HG03342 (cell line): ENCODE results near the gene NAE1.
"Not testable (repeated sequence)": the region's sequence is repeated elsewhere in the genome, so short reads cannot be mapped to it uniquely, and the experiment has no call there.

ENCODE experiments used
- ATAC-seq: cut with Tn5 transposase; IDR thresholded peaks from one replicate; pipeline ENCODE4 v1.9.1; 2021; ENCODE audit warnings: mild to moderate bottlenecking, moderate library complexity; ENCODE audit not compliant: unreplicated experiment

The NAE1 gene

DNA sequence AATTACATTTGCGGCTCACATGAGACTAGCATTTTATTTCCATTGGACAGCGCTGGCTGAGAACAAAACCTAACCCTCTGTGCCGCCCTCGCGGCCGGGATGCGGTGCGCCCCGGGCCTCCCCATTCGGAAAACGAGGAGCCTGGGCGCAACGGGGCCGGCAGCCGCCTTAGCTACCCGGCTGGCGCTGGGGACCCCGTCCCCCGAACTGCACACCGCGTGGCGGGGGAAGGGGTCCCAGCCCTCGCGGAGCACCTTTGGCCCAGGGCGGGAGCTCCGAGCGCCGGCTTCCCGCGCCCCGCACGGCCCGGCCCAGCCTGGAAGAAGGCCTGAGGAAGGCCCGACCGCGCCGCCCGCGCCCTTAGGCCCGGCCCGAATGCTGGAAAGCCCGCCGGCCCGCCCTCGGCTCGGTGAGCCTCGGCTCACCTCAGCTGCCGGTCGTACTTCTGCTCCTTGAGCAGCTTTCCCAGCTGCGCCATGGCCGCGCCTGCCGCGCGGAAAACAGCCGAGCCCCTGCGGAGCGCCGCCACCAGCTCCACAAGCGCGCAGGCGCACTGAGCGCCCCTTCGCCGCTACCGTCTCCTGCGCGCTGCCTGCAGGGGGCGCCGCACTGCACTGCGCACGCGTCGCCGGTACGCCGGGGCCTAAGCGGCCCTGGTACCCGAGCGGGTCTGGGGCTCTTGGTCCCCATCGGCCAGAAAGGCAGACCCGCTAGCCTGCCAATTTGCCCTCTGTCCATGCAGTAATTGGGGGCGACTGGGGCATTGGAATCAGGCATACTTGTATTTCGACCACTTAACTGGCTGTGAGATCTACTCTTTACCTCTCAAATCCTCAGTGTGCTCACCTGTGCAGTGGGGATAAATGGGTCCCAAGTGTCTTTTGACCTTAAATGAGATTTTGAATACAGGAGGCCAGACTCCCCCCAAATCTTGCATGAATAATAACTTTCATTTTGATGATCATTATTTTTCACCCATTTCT, at the start of gene NAE1:
Gene NAE1, minus strand, starts transcription at position 555 of the 983 bp plus-strand sequence. Its CDS starts 77 bp downstream, at position 478.
- ATAC-seq, result peak; percentile 90

DNA sequence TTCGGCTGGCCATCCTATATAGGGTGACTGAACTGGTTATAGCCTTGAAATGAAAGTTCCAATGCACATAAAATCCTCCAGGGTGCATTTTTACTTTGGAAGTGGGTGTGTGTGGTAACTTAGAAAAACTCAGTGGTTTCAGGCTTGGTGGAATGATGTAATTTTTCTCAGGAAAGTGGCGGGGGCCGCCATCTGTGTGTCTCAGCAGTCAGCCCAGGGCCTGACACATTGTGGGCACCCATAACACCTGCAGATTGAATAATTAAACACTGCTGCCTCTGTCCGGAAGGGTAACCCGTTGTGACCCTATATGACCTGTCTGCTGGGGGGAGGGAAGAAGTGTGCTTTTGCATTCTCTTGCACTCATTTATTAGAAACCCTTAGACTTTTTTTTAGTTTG, 47.3 kb upstream of the NAE1 start:
- ATAC-seq, result no peak

DNA sequence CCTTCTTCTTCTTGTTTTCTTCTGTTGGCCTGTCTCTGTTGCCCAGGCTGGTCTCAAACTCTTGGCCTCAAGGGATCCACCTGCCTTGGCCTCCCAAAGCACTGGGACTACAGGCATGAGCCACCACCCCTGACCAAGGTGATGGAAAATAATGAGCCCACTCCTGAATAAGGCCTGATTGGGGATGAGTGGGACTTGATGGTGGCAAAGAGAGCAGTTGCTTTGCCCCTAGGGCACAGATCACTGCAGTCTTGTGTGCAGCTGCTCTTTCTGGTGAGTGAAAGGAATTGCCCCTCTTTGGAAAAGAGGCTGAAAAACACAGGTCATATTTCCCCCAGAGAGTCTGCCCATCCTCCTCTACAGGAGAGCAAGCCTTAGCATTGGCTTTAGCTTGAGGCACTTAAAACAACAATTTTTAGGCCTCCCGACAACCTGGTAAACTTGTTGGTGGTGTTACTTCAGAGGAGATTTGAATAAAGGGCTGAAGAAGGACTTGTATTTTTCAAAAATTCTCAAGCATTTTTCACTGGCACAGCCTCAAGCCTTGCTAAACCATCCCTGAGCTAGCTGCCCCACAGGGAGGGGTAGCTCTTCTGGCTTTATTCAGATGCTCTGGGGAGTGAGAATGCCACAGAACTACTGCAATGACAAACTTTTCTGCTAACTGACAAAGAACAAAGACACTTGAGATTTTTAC, 43.5 kb upstream of the NAE1 start:
- no peak for ATAC-seq

DNA sequence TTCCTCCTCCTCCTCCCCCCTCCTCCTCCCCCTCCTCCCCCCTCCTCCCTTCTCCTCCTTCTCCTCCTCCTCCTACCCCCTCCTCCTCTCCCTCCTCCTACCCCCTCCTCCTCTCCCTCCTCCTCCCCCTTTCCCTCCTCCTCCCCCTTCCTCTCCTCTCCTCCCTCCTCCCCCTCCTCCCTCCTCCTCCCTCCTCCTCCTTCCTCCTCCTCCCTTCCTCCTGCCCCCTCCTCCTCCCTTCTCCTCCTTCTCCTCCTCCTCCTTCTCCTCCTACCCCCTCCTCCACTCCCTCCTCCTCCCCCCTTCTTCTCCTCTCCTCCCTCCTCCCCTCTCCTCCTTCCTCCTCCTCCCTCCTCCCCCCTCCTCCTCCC, 42.9 kb upstream of the NAE1 start:
- no peak for ATAC-seq

DNA sequence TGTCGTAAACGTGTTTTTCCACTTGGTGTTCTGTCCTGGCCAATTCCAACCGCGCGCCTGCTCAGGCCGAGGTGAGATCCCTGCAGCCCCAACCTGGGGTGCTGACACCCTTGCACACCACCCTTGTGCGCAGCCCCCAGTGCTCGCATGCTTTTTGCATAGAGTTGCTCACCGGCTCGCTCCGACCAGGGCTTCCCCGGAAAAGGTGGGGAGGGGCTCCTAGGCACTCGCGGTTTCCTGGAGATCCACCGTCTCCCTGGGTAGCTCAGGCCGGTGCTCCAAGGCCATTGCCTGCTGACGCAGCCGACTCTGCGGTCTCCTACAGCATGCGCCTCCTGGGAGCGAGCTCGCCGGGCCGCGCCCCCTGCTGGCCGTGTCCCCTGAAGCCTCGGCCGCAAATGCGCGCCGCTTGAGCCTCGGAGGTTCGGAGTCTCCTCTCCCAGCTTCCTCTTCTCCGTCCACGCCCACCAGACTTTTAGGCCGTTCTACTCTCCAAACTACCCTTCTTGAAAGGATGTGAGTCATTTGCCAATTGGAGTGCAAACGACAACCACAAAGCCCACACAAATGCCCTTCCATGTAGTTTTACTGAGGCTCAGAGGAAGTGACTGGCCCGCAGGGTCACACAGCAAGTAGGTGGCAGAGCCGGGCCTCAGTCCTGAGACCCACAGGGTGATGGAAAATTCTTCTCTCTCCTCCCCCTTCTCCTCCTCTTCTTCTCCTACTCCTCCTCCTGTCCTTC, 42.3 kb upstream of the NAE1 start:
- ATAC-seq, result peak; percentile 78

DNA sequence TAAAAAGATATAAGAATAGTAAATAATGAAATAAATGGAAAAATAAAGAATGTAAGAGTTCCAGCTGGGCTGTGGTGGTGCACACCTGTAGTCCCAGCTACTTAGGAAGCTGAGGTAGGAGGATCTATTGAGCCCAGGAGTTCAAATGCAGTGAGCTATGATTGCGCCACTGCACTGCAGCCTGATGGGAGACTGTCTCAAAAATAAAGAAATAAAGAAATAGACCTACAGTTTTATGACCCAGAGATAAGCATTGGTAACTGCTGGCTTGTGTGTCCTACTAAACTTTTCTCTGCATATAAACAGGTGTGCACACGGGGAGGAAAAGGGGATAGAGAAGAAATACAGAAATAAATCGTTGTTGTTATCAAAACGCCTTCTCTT, 41.8 kb upstream of the NAE1 start:
- ATAC-seq, result no peak

DNA sequence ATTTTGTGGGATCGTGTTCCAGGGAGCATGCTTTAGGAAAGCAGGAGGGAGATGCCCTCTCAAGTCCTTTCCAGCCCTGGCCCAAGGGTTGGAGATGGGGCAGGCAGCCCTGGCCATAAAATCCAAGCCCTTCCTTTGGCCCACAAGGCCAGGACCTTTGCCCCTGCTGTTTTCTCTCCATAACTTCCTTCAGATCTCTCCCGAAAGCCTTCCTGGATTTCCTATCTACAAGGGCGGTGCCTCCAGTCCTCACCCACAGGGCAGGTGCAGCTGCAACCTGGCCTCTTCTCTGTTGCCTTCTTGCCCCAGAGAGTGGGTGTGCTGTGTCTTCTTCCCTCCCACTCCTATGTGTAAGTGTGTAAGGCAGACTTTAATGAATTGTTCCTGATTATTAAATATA, 41.1 kb upstream of the NAE1 start:
- no peak for ATAC-seq

DNA sequence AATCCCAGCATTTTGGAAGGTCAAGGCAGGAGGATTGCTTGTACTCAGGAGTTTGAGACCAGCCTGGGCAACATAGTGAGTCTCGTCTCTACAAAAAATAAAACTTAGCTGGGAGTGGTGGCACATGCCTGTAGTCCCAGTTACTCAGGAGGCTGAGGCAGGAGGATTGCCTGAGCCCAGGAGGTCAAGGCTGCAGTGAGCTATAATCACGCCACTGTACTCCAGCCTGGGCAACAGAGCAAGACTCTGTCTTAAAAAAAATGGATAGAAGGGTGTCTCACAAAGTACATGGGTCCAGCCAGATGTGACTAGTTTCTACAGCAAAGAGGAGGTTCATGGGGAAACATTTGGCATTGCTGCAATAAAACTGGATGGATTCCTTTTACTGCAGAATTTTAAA, 40.6 kb upstream of the NAE1 start:
- not testable (repeated sequence) for ATAC-seq

DNA sequence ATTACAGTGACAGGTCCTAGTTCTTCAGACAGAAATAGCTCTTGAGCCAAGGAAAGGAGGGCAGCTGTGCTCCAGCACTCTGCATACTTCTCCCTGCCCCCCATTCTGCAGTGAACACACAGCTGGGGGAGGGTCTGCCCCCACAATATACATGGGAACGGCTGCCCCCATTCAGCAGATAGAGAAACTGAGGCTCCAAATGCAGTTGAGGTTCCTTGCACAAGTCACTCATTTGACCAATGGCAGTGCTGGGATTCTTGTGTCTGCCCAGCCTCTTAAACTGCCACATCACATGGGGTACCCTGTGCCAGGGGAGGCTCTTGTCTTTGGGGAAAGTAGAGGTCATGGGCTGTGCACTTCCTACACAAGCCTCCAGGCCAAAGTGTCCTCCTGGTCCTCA, 38.6 kb upstream of the NAE1 start:
- no peak for ATAC-seq

DNA sequence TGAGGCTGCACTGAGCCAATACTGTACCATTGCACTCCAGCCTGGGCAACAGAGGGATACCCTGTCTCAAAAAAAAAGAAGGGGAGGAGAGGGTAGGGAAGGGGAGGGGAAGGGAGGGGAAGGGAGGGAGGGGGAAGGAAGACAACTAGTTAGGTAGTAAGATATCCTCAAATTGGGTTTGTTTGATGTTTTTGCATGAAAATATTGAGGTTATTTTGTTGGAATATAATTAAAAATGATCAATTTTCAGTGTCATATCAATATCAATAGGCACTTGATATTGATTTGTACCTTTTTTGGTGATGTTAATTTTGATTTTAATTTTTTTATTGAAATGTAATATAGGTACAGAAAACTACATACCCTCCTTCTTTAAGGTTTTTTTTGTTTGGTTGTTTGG, 32.9 kb upstream of the NAE1 start:
- no peak for ATAC-seq

DNA sequence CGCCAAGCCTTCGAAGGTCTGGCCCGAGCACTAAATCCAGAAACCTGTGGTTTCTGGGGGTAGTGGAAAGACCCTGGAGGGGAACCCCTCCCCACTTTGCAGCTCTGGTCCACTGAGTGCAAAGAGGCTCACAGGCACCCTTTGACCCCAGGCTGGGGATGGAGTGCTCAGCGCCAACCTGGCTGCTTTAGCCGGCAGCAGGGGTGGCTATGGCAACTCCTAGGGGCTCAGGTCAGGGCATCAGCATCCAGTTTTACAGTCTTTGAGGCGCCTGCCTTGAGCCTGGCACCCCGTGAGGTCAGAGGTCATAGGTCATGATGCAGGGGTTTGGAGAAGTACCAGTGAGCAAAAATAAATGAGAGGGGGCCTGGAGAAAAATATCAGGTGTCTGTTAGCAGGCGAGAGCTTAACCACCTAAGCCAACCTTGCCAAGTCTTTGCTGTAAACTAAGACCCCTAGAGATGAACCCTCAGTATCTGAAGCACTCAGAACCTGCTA, 31.3 kb upstream of the NAE1 start:
- no peak for ATAC-seq

DNA sequence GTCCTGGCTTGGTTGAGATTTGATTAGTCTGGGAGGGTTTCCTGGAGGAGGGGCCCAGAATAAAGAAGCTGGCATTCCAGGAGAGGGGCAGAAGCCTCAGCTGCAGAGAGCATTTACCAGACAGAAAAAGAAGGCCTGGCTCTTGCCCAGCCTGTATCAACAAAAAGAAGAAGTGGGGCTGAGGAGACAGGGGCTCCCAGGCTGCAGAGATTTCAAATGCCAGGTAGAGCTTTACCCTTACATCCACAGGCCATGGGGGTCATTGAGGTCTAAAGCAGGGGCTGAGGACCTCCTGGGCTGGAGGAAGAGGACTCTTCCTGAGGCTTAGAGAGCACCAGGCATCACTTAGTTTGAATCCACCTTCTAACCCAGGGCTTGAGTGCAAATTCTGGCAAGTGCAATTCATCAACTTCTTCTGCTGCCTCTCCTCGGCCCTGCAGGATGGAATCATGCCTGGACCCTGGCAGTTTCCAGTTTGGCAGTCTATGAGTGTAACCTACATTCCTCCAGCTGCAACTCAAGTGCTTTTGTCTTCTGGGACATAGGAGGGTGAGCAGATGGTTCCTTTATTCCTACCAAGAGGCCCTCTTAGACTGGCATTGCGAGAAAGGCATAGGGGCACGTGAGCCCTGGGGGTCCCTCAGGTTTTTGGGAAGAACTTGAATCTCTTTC, 28.8 kb upstream of the NAE1 start:
- ATAC-seq, result no peak

DNA sequence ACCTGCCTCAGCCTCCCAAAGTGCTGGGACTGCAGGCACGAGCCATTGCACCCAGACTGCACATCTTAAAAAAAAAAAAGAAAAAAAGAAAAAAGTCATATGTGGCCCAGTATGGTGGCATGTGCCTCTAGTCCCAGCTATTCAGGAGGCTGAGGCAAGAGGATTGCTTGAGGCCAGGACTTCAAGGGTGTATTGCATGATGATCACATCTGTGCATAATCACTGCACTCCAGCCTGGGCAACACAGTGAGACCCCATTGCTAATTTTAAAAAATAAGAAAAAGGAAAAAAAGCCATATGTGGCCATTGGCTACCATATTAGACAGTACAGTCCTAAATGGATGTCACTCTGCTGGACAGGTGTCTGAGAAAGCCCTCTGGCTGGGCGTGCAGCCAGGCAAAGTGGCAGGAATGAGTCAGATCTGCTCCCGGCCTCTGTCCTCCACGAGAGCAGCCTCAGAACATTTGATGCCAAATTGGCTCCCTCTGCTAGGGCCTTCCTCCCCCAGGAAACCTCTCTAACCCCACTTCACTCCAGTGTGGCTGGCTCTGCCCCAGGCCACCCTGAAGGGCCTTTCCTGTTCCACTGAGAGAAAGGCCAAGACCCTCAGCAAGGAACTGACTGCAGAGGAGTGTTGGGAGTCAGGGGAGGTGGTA, 28.1 kb upstream of the NAE1 start:
- no peak for ATAC-seq

DNA sequence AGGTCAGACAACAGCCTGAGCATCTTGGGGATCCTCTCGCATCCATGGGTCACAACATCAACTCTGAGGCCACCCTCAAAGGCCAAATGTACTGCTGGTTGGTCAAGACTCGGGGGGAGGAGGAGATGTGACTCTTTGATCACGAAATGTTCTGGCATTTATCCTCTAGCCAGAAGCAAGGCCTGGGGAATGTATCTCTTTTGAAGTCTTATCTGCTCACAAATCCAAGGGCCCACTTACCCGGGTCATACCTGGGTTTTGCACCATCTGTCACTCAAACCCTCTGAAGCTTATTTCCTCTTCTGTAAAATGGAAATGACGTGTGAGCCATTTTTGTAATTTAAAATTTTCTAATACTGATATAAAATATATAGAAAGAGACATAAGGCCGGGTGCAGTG, 26.7 kb upstream of the NAE1 start:
- no peak for ATAC-seq

DNA sequence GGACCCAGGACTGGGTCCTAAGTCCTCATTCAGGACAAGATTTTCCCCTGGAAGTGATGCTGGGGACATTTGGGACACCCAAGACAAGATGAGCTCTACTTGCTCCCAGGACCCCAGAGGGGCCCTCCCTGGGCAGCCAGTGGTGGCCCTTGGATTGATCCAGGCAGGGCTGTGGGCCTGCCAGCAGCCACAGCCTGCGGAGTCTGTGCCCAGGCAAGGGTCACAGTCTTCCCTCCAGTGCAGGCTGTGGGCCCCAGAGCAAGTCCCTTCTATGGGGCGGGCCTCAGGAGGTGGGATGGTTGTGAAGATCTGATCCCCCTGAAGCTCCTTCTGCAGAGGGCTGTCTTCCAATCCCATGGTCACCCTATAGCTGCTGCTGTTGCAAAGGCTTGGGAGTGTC, 26.0 kb upstream of the NAE1 start:
- no peak for ATAC-seq

DNA sequence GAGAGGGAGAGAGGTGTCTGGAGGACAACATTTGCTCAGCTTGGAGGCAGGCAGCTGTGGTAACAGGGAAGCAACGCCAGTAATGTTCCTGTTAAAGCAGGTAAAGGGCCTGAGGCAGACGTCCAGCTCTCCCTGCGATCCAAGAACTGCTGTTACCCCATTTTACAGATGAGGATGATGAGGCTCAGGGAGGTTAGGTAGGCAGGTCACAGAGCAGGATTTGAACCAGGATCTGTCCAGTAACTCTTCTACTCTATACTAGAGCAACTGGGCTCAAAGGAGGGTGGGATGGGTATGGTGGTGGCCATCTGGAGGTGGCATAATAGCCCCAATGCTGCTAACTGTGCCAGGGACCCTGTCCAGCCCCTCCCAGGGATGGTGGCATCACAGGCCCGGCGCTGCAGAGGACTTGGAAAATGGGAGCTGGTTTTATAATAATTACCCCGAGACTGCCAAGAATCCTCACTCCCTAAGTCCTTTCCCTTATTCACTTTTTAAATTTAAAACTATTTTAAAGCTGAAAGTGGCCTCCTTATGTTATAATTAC, 25.5 kb upstream of the NAE1 start:
- ATAC-seq, result no peak

DNA sequence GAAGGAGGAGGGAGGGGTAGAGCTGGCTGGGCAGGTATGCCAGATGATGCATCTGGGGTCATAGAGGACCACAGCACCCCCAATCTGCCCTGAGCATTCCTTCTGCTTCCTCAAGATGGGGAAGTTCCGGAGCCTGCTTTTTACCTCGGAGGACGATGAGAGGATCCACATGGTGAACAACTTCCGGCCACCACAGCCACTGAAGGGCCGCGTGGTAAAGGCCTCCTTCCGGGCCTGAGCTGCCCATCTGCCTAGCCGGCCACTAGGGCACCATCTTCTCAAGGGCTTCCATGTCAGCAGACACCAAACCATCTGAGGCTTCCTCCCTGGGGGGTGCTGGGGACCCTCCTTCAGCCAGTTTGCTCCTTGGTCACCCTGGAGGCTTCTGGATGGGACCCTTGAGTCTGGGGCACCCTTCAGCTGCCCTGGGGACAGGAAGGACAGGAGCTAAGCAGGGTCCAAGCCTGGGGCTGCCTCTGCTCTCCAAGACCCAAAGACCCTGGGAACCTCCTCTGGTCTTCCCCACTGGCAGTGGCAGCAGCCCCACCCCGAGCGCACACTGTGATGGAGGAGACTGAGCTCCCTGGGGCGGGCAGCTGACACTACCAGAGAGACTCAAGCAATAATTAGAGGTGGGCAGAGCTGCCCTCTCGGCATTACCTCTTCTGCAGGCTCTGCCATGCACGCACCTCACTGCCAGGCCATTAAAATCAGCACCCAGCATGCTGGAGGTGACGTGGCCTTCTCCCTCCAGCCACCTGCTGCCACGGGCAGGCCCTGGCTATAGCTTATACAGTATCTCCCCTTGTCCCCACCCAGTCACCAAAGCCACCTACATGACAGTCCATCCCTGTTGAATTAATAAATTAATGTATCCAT, 22.7 kb upstream of the NAE1 start:
- no peak for ATAC-seq

DNA sequence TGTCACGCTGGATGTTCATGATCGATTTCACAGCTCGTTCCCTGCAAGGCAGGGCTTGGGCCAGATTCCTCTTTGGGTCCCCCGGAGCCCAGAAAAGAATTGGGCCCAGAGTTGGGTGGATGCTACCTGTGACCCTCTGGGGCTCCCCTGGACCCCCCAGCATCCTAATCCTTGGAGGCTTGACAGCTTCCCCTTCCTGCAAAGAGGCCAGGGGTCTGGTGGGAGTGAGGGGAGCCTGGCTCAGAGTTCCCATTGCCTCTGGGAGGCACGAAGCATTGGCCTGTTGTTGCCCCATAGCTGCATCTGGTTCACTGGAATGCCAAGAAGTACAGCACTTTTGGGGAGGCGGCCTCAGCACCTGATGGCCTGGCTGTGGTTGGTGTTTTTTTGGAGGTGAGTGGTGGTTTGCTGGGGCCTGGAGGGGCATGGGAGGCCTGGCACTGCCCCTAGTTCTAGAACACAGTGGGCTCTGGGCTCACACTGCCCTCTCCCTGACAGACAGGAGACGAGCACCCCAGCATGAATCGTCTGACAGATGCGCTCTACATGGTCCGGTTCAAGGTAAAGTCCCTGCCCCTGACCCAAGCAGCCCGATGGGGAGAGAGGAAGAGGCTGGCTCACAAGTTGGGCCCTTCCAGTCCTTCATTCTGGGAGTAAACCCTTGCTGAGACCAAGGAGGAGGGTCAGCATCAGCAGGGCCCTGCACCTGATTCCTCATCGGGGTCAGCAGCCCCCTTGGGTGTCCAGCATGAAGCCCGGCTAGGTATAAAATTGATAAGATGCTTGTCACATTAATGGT, 20.6 kb upstream of the NAE1 start:
- ATAC-seq, result no peak
